Subcutaneous adipose tissue (tissue), 4 donors: ENCODE measurements around the gene RCAN1. TPM values are rescaled to one million over a fixed set of nuclear protein-coding genes. Genes with fewer than 3 reads are reported as not detected.

Experiments
- total RNA-seq, 4 donors: library from RNA; depleted of rRNA; stranded (reverse); fragments of >200 nt; gene quantifications; one replicate each; pipeline ENCODE4 v1.1.0, GENCODE V29; 2016
- TF ChIP-seq, protein P1 (sequence below): fragments of 450-650 bp; IDR thresholded peaks from one replicate; pipeline ENCODE4 v1.5.1; 2016; ENCODE audit warnings: low read depth, mild to moderate bottlenecking, control low read depth, antibody characterized with exemption, moderate library complexity

The RCAN1 gene
- total RNA-seq, 4 donors from 2014 or later = 28.8 to 68.3 (median 47.0) TPM

DNA sequence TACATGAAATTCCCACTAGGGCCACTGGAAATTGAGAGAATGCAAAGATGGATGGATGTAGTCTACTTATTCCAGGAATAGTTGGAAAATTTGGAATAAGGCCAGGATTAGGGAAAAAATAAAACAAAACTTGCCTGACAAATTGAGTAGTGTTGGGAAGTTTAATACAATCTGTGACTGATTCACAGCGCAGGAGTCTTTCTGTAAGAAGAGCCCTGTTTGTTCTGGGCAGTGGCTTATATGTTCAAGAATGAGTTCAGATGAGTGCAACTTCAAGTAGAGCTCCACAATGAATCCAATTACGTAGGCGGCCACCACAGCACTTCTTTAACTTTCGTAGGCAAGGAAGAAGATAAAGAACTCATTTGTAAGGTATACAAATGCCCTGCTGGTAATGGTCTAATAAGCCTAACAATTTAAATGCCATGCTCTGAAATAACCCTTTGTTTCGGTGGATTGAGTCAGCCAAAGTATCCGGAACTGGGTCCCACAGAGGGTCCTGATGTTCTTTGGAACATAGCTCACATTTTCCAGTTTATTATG lies 55.8 kb downstream of the RCAN1 start:
- TF ChIP-seq, protein P1, sequence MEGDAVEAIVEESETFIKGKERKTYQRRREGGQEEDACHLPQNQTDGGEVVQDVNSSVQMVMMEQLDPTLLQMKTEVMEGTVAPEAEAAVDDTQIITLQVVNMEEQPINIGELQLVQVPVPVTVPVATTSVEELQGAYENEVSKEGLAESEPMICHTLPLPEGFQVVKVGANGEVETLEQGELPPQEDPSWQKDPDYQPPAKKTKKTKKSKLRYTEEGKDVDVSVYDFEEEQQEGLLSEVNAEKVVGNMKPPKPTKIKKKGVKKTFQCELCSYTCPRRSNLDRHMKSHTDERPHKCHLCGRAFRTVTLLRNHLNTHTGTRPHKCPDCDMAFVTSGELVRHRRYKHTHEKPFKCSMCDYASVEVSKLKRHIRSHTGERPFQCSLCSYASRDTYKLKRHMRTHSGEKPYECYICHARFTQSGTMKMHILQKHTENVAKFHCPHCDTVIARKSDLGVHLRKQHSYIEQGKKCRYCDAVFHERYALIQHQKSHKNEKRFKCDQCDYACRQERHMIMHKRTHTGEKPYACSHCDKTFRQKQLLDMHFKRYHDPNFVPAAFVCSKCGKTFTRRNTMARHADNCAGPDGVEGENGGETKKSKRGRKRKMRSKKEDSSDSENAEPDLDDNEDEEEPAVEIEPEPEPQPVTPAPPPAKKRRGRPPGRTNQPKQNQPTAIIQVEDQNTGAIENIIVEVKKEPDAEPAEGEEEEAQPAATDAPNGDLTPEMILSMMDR = no peak

DNA sequence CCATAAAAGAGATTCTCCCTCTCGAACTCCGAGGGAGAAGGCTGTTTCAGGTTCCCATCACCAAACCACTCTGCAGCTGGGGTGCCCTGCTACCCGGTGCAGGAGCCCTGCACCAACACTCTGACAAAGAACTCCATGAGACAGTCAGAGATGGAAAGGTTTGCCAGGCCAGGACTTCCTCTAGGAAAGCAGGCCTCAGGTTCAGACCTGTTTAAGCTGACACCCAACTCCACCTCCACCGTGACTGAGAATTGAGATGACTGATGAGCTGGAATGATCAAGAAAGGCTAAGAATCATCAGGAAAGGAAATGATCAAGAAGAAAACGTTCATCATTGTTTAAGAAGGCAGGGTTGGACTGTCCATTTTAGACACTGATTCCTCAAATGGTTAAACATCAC lies 56.7 kb downstream of the RCAN1 start:
- TF ChIP-seq, protein P1 = no peak

DNA sequence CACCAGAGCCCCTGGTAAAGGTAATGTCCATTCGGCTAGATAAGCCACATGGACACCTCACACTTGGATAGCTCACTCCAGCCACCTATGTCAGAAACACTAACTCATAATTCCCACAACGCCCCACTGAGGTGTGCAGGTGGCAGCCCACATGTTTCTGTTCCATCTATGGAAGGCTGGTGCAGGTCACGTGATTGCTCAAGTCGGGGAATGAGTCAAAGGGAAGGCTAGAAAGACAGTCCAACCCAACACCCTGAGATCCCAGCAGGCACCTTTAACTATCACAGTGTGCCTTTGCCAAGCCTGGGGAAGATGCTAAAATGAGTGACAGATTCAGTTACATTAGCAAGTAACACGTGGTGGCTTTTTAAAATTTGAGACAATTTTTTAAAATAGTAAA lies 57.7 kb downstream of the RCAN1 start:
- TF ChIP-seq, protein P1 = no peak

DNA sequence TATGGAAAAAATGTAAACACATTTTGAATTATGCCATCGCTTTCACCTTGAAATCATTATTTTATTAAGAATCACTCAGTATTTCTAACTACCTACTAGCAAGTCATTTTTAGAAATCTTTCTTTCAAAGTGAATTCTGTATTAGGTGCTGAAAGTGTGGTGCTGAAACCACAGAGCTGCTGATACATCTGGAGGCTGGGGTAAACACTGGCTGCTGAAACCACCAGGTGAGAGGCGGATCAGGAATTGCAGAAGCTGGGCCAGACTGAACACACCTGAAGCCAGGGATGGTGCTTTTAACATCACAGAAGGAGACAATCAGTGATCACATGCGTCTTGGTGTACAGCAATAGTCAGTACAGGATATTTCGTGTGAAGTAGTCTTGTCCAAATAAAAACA lies 60.7 kb downstream of the RCAN1 start:
- TF ChIP-seq, protein P1 = no peak

DNA sequence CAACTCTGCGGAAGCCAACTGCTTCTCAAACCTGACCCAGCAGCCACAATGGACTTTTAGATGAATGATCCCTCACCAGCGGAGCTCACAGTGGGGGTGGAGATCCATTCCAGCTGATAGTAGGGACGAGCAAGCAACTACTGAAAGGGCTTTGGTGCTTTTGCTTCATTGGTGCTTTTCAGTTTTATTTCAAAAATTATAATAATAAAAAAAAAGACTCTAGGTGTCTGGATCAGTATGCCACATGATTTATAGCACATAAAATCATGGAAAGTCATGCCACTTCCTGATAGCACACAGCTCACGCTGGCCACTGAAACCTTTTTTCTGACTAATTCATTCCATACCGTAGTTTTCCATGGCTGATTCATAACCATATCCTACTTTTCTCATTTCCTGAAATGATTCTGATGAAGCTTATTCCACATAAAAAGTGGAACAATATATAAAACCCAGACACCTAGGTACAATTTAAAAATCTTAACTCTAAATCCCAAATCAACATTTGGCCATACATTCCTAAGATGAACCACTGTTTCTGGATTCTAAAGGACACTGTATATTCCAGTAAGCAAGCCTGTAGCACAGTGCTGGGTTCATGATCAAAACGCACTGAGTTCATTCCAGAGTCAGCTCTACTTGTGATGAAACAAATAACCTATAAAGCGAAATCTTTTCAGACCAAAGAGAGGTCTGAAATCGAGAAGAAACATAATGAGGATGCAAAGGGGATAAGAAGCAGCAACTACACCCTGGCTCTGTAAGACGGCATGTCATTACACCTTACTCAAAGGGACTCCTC lies 61.6 kb downstream of the RCAN1 start:
- TF ChIP-seq, protein P1 = no peak

DNA sequence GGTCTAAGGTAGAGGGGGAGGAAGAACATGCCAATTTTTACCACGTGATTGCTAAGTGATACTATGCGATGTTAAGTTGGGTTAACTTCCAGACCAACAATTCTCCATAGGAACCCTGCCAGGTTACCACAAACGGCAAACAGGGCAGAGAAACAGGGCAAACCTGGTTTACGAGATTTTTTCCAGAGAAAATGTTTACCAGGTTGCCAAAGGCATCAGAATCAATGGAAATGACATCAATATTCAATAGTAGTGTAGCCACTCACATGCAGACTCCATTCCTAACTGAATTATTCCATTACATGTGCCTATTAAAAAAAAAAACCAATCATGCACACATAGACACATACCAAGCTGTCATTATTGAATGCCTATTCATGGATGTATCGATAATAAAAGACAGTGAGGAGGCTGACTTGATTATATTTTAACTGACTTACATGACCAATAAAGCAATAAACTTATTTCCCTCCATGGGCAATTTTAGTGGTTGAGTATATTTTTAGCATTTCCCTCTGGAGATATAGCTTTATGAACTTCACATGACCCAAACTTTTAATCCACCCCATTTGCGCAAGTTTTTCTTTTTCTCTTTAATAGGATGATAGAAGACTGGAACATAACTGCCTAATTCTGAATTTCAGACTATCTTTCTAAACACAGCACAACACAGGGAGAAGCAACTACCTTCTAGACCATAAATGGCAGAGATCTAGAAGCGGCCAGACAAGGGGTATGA lies 62.4 kb downstream of the RCAN1 start:
- TF ChIP-seq, protein P1 = no peak

DNA sequence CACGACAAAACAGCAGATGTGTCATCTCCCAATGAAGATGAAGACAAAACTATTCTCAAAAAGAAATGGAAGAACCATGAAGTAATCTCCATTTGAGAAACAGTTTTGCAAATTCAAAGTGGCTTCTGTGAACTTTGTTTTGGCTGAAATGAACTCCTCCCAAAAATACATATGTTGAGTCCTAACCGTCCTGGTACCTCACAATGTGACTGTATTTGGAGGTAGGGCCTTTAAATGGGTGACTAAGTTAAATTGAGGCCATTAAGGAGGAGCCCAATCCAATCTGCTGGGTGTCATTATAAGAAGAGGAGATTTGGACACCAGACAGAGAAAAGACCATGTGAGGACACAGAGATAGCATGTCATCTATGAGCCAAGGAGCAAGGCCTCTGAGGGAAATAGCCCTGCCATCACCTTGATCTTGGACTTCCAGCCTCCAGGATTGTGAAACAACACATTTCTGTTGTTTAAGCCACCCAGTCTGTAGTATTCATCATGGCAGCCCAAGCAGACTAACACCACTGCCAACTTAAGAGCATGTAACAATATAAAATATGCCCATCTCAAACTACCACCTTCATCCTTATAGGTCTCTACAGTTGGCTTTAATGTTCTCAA lies 64.6 kb downstream of the RCAN1 start:
- TF ChIP-seq, protein P1 = no peak
